ENCODE data around the gene CACNB3.

Gene CACNB3

GRCh38 chr12:48817873-48818830 is at the start of gene CACNB3:
Gene CACNB3 (plus strand): TSS chr12:48818496. CDS start chr12:48818930, 434 bp downstream.
- H3K27ac ChIP-seq = no peak within 1 kb of the TSS
- no peak for DNase-seq (ENCODE audit: low read depth, low spot score)

- DNase-seq (ENCODE audit: low read depth, low spot score) = no peak
- no peak overlapping the region for H3K27ac ChIP-seq
Measured at GRCh38 chr12:48768736-48769135, 49.6 kb upstream of the CACNB3 start.

GRCh38 chr12:48770756-48771155 is 47.5 kb upstream of the CACNB3 start:
- H3K27ac ChIP-seq = no peak overlapping the region
- DNase-seq (ENCODE audit: low read depth, low spot score) = no peak

GRCh38 chr12:48771588-48772112 is 46.6 kb upstream of the CACNB3 start:
- H3K27ac ChIP-seq = no peak overlapping the region
- DNase-seq (ENCODE audit: low read depth, low spot score) = no peak

- no peak overlapping the region for H3K27ac ChIP-seq
- no peak for DNase-seq (ENCODE audit: low read depth, low spot score)
Measured at GRCh38 chr12:48773686-48774085, 44.6 kb upstream of the CACNB3 start.

- DNase-seq (ENCODE audit: low read depth, low spot score) = no peak
- H3K27ac ChIP-seq = no peak overlapping the region
Measured at GRCh38 chr12:48774516-48774915, 43.8 kb upstream of the CACNB3 start.

GRCh38 chr12:48775299-48775698 is 43.0 kb upstream of the CACNB3 start:
- DNase-seq (ENCODE audit: low read depth, low spot score) = no peak
- no peak overlapping the region for H3K27ac ChIP-seq

GRCh38 chr12:48775991-48776649 is 42.2 kb upstream of the CACNB3 start:
- DNase-seq (ENCODE audit: low read depth, low spot score) = no peak
- H3K27ac ChIP-seq = no peak overlapping the region

GRCh38 chr12:48776956-48777355 is 41.3 kb upstream of the CACNB3 start:
- H3K27ac ChIP-seq = no peak overlapping the region
- DNase-seq (ENCODE audit: low read depth, low spot score) = no peak

- no peak for DNase-seq (ENCODE audit: low read depth, low spot score)
- H3K27ac ChIP-seq = no peak overlapping the region
Measured at GRCh38 chr12:48777501-48778400, 40.5 kb upstream of the CACNB3 start.

- H3K27ac ChIP-seq = no peak overlapping the region
- no peak for DNase-seq (ENCODE audit: low read depth, low spot score)
Measured at GRCh38 chr12:48779869-48780268, 38.4 kb upstream of the CACNB3 start.

GRCh38 chr12:48780381-48781025 is 37.8 kb upstream of the CACNB3 start:
- no peak overlapping the region for H3K27ac ChIP-seq
- no peak for DNase-seq (ENCODE audit: low read depth, low spot score)

- no peak overlapping the region for H3K27ac ChIP-seq
- no peak for DNase-seq (ENCODE audit: low read depth, low spot score)
Measured at GRCh38 chr12:48781750-48782456, 36.4 kb upstream of the CACNB3 start.

- no peak overlapping the region for H3K27ac ChIP-seq
- DNase-seq (ENCODE audit: low read depth, low spot score) = no peak
Measured at GRCh38 chr12:48782457-48783395, 35.6 kb upstream of the CACNB3 start.

GRCh38 chr12:48783432-48783831 is 34.9 kb upstream of the CACNB3 start:
- no peak for DNase-seq (ENCODE audit: low read depth, low spot score)
- H3K27ac ChIP-seq = no peak overlapping the region

GRCh38 chr12:48786591-48787544 is 31.4 kb upstream of the CACNB3 start:
- no peak overlapping the region for H3K27ac ChIP-seq
- DNase-seq (ENCODE audit: low read depth, low spot score) = no peak
